ENCODE results near the gene SPINK6. TPM values are rescaled to one million over a fixed set of nuclear protein-coding genes. Genes with fewer than 3 reads are reported as not detected.

SPINK6 gene
- polyA plus RNA-seq, 1 donor (not counting 4 experiments of a cell fraction or from before 2014, with no cell fraction given), result 35.5 TPM

- Histone ChIP-seq H3K4me1 (ENCODE audit: control insufficient read depth, extremely low read depth, insufficient read depth, low read length) (peaks cover 9% of the 10 kb centered on the region), H3K36me3 (ENCODE audit: control insufficient read depth in 2 of 2, extremely low read depth in 1 of 2, insufficient read depth in 2 of 2, low read length in 2 of 2) (no peaks in the 10 kb centered on the region), H2AFZ (ENCODE audit: control insufficient read depth, low read length) (no peak overlapping the region), H4K20me1 (ENCODE audit: control insufficient read depth, extremely low read depth, insufficient read depth, low read length) (no peaks in the 10 kb centered on the region), H3K27ac (ENCODE audit: control insufficient read depth, insufficient read depth, low read length) (no peak overlapping the region), H3K9me3 (ENCODE audit: control insufficient read depth, low read depth, low read length) (no peaks in the 10 kb centered on the region), H3K4me2 (ENCODE audit: control insufficient read depth, extremely low read depth, insufficient read depth, low read depth, low read length) (no peak overlapping the region), H3K9ac (ENCODE audit: control insufficient read depth, extremely low read depth, insufficient read depth, low read length) (no peak overlapping the region), H3K79me2 (ENCODE audit: control insufficient read depth, insufficient read depth, low read length) (no peaks in the 10 kb centered on the region), H3K4me3 (ENCODE audit: control insufficient read depth in 2 of 3, extremely low read depth in 1 of 3, insufficient read depth in 2 of 3, low read depth in 1 of 3, low read length in 3 of 3) (no peak overlapping the region), H3K9me1 (ENCODE audit: control insufficient read depth, extremely low read depth, insufficient read depth, low read length) (no peaks in the 10 kb centered on the region), H3K27me3 (ENCODE audit: control insufficient read depth, extremely low read depth, insufficient read depth, low read length) (no peaks in the 10 kb centered on the region)
- dilution Hi-C loops (cut with MboI; ENCODE audit: extremely low pct_ligation_motif_present, low sequenced_read_pairs), result no loop called here
- FAIRE-seq (no peak), DNase-seq (ENCODE audit: low read depth, low spot score) (no peak)
- TF ChIP-seq EZH2 (IDR thresholded peaks at IDR 0.05; ENCODE audit: low read length), result no peak
- TF ChIP-seq, protein P1, sequence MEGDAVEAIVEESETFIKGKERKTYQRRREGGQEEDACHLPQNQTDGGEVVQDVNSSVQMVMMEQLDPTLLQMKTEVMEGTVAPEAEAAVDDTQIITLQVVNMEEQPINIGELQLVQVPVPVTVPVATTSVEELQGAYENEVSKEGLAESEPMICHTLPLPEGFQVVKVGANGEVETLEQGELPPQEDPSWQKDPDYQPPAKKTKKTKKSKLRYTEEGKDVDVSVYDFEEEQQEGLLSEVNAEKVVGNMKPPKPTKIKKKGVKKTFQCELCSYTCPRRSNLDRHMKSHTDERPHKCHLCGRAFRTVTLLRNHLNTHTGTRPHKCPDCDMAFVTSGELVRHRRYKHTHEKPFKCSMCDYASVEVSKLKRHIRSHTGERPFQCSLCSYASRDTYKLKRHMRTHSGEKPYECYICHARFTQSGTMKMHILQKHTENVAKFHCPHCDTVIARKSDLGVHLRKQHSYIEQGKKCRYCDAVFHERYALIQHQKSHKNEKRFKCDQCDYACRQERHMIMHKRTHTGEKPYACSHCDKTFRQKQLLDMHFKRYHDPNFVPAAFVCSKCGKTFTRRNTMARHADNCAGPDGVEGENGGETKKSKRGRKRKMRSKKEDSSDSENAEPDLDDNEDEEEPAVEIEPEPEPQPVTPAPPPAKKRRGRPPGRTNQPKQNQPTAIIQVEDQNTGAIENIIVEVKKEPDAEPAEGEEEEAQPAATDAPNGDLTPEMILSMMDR (optimal IDR thresholded peaks at IDR 0.05 in 1 of 3, IDR thresholded peaks at IDR 0.05 in 1 of 3, conservative IDR thresholded peaks at IDR 0.05 in 1 of 3; ENCODE audit: extremely low read depth in 1 of 3, insufficient read depth in 2 of 3, low read length in 3 of 3), result no peak
Observed at GRCh38 chr5:148193202-148193601, 9.6 kb upstream of the SPINK6 start.

- Histone ChIP-seq H3K36me3 (ENCODE audit: control insufficient read depth in 2 of 2, extremely low read depth in 1 of 2, insufficient read depth in 2 of 2, low read length in 2 of 2) (no peaks in the 10 kb centered on the region), H3K9me3 (ENCODE audit: control insufficient read depth, low read depth, low read length) (no peaks in the 10 kb centered on the region)
- FAIRE-seq, result no peak
Observed at GRCh38 chr5:148201151-148201550, 1.7 kb upstream of the SPINK6 start.

More at GRCh38 chr5:148201151-148201550, 1.7 kb upstream of the SPINK6 start:
- H4K20me1 ChIP-seq (ENCODE audit: control insufficient read depth, extremely low read depth, insufficient read depth, low read length), result no peaks in the 10 kb centered on the region
- H3K4me1 ChIP-seq (ENCODE audit: control insufficient read depth, extremely low read depth, insufficient read depth, low read length), result peaks cover 20% of the 10 kb centered on the region
- H3K9ac ChIP-seq (ENCODE audit: control insufficient read depth, extremely low read depth, insufficient read depth, low read length), result no peak overlapping the region
- H3K4me2 ChIP-seq (ENCODE audit: control insufficient read depth, extremely low read depth, insufficient read depth, low read depth, low read length), result no peak overlapping the region
- no peak overlapping the region for H2AFZ ChIP-seq (ENCODE audit: control insufficient read depth, low read length)
- no peaks in the 10 kb centered on the region for H3K79me2 ChIP-seq (ENCODE audit: control insufficient read depth, insufficient read depth, low read length)
- no peak overlapping the region for H3K27ac ChIP-seq (ENCODE audit: control insufficient read depth, insufficient read depth, low read length)
- DNase-seq (ENCODE audit: low read depth, low spot score), result no peak
- dilution Hi-C loops (cut with MboI; ENCODE audit: extremely low pct_ligation_motif_present, low sequenced_read_pairs), result no loop called here
- no peak overlapping the region for H3K4me3 ChIP-seq (ENCODE audit: control insufficient read depth in 2 of 3, extremely low read depth in 1 of 3, insufficient read depth in 2 of 3, low read depth in 1 of 3, low read length in 3 of 3)
- H3K9me1 ChIP-seq (ENCODE audit: control insufficient read depth, extremely low read depth, insufficient read depth, low read length), result no peaks in the 10 kb centered on the region
- no peaks in the 10 kb centered on the region for H3K27me3 ChIP-seq (ENCODE audit: control insufficient read depth, extremely low read depth, insufficient read depth, low read length)
- TF ChIP-seq, protein P1 (optimal IDR thresholded peaks at IDR 0.05 in 1 of 3, IDR thresholded peaks at IDR 0.05 in 1 of 3, conservative IDR thresholded peaks at IDR 0.05 in 1 of 3; ENCODE audit: extremely low read depth in 1 of 3, insufficient read depth in 2 of 3, low read length in 3 of 3), result no peak
- no peak for TF ChIP-seq EZH2 (IDR thresholded peaks at IDR 0.05; ENCODE audit: low read length)

Measured in keratinocyte (primary cell).